ENCODE results near the gene COL26A1.
"Not testable (repeated sequence)": the region's sequence is repeated elsewhere in the genome, so short reads cannot be mapped to it uniquely, and the experiment has no call there.

The COL26A1 gene

DNA sequence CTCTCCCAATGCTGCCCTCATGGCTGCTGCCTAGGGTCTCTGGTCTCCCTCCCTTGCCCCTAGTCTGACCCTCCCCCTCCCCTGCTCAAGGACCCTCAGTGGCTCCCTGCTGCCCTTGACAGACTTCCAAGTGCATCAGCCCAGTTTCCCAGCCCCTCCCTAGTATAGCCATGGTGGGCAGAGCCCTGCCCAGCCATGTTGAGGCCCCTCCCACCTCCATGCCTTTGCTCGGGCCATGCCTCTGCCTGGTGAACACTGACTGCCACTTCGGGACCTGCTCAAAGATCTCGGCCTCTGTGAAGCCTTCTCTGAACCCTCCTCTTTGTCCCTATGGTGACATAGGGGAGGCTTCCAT is 193.2 kb downstream of the COL26A1 start:
- no peak for DNase-seq

DNA sequence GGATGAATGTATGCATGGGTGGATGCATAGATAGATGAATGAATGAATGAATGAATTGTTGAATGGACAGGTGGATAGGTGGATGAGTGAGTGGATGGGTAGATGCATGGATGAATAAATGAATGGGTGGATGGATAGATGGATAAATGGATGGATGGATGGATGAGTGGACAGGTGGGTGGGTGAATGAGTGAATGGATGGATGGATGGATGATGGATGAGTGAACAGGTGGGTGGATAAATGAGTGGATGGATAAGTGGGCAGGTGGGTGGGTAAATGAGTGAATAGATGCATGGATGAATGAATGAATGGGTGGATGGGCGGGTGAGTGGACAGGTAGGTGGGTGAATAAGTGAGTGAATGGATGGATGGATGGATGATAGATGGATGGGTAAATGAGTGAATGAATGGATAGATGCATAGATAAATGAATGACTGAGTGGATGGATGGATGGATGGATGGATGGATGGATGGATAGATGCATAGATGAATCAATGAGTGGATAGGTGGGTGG is 193.8 kb downstream of the COL26A1 start:
- no peak for DNase-seq

DNA sequence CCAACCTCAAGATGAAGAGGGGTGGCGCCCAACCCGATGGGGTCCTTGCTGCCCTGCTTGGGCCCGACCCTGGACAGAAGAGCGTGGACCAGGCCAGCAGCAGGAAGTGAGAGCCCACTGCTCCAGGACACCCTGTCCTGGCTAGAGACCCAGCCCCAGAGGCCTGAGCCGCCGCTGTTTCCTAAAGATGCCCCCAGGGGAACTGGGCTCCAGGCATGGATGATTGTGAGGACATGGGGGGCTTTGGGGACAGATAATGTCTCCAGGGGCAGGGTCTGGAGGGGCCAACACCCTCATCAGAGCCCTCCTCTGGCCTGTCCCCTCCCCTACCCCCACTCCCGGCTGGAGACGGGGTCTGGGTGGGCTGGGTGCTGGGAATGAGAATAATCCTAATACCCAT is 194.7 kb downstream of the COL26A1 start:
- no peak for DNase-seq

DNA sequence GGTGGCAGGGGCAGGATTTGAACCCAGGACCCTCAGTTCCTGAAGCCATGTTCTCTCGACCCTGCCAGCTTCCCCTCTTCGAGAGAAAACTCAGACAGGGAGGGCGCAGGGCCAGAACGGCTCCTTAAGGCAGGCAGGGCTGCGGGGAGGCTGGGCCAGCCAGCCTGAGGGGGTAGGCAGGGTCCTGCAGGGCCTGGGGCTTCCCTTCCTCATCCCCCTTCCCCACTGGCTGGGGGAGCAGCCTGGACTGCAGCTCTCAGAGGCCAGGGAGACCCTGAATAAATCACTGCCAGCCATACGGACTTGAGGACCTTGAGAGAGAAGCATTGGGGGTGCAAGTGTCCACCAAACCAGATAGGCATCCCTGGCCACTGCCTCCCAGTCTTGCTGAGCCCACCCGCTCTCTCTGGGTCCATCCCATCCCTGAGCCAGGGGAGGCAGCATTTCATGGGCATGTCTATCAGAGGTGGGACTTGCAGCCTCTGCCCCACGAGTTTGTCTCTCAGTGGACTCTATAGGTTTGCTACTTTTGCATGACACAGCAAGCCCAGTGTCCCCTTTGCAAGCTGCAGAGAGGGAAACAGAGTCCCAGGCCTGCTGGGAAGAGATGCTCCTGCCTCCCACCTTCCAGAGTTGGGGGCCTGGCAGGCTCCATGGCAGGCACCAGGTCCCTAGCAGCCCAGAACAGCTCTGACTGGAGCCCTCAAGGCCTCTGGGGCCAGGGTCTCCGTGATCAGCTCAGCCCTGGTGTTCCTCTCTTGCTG is 195.5 kb downstream of the COL26A1 start:
- DNase-seq: no peak

DNA sequence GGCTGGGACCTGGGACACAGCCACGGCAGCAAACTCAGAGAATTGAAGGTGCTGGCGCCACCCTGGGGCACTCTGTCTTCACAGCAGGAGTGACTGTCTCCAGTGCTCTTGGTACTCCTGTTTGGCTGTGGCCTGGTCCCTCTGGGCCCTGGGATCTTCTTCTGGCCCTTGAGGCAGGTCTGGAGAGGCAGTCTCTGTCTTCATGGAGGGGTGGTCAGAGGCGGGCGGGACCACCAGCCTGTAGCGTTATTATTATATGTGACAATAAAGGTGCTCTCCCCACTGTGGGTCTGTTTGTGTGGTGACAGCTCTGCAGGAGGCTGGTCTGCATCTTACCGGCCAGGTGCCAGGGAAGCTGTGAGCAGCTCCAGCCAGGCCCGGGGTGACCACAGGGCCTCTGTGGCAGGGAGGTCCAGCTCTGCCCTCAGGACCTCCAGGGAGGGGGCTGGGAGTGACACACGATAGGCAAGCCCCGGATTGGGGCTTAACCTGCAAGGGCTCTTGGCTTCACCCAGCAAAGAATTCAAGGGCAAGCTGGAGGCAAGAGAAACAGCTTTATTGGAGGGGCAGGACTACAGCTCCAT is 196.2 kb downstream of the COL26A1 start:
- no peak for DNase-seq

DNA sequence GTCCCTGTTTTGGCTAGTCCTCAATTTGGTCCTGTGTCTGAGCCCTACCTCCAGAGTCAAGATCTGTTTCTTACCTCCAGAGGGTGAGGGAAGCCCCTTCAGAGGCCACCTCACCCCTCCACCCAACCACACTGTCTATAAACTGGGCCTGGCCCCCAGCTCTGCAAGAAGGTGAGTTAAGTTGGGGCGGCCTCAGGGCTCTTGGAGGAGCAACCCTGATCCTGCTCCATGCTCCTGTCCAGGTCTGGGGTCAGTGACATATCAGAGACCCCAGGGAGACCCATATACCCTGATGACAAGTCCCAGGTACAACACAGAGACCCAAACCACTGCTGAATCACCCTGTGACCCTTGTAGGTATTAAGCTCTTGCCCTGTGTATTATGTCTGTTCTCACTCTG is 196.9 kb downstream of the COL26A1 start:
- no peak for DNase-seq

DNA sequence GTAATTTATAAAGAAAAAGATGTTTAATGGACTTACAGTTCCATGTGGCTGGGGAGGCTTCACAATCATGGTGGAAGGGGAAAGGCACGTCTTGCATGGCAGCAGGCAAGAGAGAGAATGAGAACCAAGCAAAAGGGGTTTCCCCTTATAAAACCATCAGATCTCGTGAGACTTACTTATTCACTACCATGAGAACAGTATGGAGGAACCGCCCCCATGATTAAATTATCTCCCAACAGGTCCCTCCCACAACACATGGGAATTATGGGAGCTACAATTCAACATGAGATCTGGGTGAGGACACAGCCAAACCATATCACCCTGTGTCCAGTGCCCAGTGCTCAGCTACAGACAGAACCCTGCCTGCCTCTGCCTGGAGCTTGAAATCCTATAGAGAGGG is 197.3 kb downstream of the COL26A1 start:
- not testable (repeated sequence) for DNase-seq

DNA sequence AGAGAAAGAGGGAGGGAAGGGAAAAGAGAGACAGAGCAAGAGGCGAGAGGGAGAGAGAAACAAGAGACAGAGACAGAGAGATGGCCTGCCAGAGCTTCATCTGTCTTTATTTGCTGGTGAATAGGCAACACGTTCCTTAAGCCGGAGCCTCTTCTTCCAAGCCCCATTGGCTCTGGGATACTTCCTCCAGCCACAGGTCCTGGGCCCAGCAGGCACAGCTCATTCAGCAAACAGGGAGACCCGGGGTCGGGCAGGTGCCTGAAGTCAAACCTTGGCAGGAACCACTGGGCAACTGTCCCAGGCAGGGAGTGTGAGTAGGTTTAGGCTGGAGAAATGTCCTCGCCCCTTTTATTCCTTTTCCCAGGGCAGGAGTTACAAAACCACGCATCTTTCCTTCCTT is 198.2 kb downstream of the COL26A1 start:
- no peak for DNase-seq

DNA sequence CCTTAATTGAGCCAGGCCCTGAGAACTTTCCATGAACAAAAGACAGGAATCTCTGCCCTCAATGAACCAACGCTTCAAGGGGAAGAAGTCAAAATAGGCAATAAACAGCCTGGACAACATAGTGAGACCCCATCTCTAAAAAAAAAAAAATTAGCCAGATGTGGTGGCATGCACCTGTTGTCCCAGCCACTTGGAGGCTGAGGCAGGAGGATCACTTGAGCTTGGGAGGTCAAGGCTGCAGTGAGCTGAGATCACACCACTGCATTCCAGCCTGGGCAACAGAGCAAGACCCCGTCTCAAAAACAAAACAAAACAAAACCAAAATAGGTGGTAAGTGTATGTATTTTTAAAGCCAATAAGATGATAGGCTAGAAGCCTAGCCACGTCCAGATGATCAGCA is 198.6 kb downstream of the COL26A1 start:
- not testable (repeated sequence) for DNase-seq

DNA sequence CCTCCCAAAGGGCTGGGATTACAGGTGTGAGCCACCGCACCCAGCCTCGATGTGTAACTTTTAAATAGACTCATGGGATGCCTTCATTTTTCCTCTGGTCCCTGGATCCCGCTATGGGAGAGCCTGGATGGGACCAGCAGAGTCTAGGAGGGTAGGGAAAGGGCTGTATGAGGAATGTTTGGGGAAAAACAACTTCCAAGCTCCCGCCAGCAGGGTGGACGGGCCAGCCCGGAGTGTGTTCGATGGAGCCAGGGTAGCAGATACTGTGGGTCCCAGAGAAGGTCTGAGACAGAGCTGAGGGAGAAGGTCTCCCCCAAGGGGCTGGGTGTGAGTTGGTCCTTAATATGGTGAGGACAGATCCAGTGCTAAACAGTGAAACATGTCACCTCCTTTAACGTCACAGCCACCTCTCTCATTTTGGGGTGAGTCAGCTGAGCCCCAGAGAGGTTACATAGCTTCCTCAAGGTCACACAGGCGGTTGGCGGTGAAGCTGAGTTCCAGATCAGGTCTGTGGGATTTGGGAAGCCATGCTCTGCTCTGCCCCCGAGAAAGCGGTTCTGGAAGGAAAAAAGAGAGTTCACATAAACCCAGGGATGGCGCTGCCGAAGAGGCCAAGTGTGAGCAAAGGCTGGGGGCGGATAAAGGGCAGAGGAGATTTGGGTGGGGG is 200.0 kb downstream of the COL26A1 start:
- DNase-seq: no peak

DNA sequence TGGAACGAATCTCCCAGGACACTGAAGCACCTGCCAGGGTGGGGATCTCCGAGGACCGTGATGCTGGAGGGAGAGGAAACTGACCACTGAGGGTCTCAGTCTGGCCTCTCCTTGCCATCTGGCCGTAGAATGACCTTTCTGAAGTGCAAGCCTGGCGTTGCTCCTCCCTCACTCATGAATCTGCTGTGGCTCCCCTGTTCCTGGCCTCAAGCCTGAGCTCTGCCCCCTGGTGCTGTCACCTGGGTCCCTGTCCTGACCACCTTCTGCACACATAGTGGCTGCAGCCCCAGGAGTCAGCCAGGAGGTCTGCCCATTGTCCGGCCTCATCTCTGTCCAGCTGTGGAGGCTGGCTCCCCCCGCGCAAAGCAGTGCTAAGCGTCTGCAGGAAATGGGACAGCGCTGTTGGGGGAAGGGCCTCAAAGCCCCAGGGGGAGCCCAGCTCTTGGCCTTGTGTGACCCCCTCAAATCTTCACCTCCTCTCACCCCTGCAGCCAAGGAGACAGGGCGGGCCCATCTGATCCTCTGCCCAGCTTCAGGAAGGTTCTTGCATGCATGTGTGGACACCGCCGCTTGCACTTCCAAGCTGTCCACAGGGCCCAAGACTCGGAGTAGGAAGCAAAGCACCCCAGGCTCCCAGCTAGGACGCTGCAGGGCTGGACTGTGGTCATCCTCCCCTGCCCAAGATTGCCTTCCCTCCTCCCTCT is 200.7 kb downstream of the COL26A1 start:
- no peak for DNase-seq

DNA sequence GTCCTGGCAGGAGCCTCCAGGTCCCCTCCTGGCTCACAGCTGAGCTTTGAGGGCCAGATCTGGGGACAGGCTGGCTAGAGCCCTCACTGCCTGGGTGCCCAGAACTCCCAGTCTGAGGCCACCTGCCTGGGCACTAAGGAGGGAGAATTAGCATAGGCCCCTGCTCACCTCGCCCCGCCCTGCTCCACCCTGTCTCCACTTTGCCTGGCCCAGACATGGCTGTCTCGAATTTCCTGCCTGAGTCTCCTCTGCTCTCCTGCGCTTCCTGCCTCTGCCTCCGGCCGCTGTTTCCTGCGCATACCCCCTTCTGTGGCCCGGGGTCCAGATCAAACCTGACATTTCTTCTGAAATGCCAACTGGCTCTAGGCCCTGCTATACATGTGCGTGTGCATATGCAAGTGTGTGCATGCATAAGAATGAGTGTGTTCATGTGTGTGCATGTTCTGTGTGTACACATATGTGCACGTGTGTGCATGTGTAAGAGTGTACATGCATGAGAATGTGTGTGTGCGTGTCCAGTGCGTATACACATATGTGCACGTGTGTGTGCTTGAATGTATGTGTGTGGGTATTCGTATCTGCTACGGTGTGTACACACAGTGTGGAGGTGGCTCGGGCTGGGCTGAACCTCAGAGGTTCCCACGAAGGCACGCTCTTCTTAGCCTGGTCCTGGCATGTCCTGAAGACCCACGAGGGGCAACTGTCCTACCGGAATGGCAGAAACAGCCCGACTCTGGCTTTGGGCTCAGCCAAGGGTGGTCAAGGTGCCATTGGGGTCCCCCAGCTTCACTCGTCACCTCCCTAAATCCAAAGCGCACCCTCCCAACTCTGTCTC is 201.5 kb downstream of the COL26A1 start:
- no peak for DNase-seq

DNA sequence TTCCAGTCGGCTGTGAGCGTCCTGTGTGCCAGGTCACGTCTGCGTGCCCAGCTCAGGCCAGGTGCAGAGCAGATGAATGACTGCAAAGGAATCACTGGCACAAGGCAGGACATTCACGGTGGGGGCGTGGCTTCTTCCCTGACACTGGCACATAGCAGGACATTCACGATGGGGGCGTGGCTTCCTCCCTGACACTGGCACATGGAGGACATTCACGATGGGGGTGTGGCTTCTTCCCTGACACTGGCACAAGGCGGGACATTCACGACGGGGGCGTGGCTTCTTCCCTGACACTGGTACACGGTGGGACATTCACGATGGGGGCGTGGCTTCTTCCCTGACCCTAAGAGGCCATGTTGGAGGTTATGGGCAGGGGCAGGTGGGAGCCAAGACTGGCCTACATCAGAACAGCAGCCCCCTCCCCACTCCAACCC is 202.1 kb downstream of the COL26A1 start:
- no peak for DNase-seq

DNA sequence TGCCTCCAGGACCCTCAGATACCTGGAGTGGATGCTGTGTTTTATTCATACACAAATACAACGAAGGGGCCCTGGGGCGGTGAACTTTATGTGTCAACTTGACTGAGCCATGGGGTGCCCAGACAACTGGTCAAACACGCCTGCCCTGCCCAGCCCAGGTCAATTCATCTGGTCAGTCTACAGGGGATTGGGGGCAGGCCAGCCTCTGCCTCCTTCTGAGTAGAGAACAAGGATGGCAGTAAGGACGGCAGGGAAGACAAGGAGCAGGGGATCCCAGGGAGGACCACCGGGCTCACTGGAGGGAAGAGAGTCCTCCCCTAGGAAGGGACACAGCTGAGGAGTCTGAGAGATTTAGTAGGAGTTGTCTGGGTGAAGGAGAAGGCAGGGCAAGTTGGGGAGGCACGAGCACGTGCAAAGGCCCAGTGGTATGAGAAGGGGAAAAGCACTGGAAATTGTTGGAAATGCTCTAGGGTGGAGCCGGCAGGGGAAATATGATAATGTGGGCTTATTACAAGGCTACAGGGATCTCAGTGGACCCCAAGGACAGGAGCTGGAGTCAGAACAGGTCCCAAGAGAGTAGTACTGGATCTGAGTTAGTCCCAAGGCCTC is 203.0 kb downstream of the COL26A1 start:
- DNase-seq: no peak

DNA sequence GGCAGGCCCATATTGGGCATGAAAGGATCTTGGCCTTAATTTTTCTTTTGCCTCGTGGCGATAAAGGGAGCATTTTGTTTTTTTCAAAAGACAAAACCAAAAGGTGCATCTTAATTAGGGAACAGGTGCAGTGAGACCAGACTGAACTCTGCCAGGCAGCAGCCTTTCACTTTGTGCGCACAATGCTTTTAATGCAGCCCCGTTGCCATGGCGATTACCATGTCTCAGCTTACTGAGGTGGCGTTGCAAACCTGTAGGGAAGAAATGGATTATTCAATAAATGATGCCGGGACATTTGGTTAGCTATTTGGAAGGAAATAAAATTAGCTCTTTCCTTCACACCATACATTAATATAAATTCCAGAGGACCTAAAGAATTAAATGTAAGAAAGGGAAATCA is 204.6 kb downstream of the COL26A1 start:
- no peak for DNase-seq

DNA sequence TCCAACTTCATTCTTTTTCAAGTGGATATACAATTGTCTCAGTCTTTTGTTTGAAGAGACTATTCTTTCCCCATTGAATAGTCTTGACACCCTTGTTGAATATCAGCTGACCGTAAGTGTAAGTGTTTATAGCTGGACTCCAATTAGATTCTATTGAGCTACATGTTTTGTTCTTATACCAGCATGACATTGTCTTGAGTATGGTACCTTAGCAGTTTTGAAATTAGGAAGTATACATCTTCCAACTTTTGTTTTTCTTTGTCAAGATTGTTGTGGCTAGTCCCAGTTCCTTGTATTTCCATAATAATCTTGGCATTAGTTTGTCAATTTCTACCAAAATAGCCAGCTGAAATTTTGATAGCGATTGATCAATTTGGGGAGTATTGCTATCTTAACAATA is 209.5 kb downstream of the COL26A1 start:
- DNase-seq: no peak

DNA sequence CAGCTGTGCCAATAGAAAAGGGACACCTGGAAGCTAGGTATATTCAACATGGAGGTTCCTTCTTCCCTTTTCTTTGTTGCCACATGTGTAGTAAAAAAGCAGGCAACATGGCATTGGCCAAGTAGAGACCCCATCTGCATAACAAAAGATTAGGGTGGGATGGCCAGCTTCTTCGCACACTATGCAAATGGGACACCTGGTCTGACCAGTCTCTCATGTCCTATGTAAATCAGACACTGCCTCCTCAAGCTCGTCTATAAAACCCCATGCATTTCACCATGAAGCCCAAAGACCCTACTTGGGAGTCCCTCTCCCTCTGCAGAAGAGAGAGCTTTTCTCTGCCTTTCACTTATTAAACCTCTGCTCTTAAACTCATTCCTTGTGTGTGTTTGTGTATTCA is 212.5 kb downstream of the COL26A1 start:
- DNase-seq: no peak

DNA sequence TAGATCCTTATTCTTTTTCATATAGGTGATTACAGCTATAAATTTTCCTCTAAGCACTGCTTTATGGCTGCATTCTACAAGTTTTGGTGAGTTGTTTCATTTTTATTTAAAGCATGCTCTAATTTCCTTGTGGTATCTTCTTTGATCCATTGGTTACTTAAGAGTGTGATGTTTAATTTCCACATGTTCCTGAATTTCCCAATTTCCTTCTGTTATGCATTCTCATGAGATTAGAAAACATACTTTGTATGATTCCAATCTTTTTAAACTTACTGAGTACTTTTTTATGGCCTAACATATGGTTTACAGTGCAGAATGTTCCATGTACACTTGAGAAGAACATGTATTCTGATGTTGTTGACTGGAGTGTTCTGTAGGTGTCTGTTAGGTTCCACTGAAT is 213.0 kb downstream of the COL26A1 start:
- no peak for DNase-seq

DNA sequence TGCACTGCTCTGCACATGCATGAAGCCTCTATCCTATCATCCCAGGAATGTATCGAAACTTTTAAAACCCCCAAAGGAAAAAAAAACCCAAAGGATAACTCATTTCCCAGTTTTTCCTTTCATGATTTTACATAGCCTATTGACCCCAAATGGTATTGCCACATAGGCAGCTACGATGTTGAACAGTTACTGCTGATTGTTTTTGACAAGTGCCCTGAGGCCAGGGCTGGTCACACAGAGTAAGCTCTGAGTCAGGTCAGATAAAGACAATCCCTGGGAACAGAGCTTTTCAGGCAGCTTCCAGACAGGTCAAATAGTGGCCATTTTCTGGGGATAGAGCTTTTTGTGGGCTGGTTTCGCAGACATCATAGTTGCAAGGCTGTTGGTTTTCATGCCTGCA is 214.3 kb downstream of the COL26A1 start:
- DNase-seq: no peak

DNA sequence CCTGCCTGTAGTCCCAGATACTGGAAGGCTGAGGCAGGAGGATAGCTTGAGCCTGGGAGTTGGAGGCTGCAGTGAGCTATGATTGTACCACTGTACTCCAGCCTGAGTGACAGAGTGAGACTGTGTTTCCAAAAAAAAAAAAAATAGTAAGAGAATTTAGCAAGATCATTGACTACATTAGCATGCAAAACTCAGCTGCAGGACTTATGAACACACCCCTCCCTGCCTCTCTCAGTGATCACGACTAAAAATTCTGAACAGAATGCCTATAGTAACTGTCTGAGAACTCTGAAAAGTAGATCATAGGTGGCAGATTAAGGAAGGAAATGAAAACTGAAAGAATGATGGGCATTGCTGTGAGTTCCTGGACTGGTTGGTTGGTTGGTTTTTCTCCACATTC is 215.9 kb downstream of the COL26A1 start:
- DNase-seq: no peak

DNA sequence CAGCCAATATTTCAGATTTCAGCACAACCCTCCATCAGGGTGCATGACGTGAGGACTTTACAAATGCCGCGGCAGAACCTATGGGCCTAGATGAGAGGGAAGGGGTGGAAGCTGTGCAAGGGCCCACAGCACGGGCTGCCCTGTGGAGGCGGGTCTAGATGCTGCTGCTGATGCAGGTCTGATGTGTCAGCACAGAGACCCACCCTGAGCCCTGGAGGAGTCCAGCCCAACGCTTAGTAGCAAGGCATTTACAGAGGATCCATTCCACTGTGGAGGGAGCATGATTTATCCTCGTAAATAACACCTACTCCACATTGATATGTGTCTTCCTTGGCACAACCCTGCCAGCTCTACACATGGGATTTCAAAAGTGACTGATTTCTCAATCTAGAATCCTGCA is 217.9 kb downstream of the COL26A1 start:
- no peak for DNase-seq

DNA sequence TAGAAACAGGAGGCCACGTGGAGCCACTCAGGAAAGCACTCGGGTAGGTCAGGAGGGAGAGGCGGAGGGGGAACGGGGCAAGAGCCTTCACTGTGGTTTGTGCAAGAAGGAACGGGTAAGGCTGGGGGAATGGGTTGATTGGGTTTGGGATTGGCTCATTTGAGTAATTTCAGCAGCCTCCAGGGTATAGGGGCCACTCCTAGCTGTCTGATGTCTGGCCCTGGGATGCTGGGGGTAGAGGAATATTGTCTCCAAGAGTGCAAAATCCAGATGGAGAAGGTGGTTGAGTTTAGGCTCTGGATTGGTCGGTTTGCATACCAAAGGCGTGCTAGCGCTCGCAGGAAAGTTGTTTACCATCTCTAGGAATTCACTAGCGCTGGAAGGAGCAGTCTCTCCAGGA is 219.2 kb downstream of the COL26A1 start:
- DNase-seq: no peak

Measured in GOT3 (cell line).